Osteoblast (primary cell): ENCODE measurements around the gene S100A16. TPM values are rescaled to one million over a fixed set of nuclear protein-coding genes. Genes with fewer than 3 reads are reported as not detected.
"Not testable (repeated sequence)": the region's sequence is repeated elsewhere in the genome, so short reads cannot be mapped to it uniquely, and the experiment has no call there.

ENCODE experiments used
- DNase-seq: peaks from one replicate; pipeline ENCODE4 v3.0.0; 2011; ENCODE audit warnings: low spot score, mixed read lengths; ENCODE audit not compliant: insufficient read length; ENCODE audit errors: missing footprints
- H2AFZ ChIP-seq: 2 replicates; pipeline ENCODE4 v1.6.0; 2011; ENCODE audit warnings: mild to moderate bottlenecking, low read length
- H3K27ac ChIP-seq: 2 replicates; pipeline ENCODE4 v1.5.1; 2011; ENCODE audit warnings: mild to moderate bottlenecking, low read depth, low read length, moderate library complexity
- H3K27me3 ChIP-seq: 2 replicates; pipeline ENCODE4 v1.6.0; 2012; ENCODE audit warnings: mild to moderate bottlenecking, control low read depth, inconsistent platforms, low read length, moderate library complexity; ENCODE audit not compliant: insufficient read depth
- H3K36me3 ChIP-seq: 2 replicates; pipeline ENCODE4 v1.5.1; 2011; ENCODE audit warnings: mild to moderate bottlenecking, low read length, control low read depth, moderate library complexity; ENCODE audit not compliant: insufficient read depth
- H3K4me1 ChIP-seq: 2 replicates; pipeline ENCODE4 v1.5.1; 2011; ENCODE audit warnings: mild to moderate bottlenecking, low read length, control low read depth, moderate library complexity; ENCODE audit not compliant: insufficient read depth
- H3K4me2 ChIP-seq: 2 replicates; pipeline ENCODE4 v1.6.0; 2011; ENCODE audit warnings: mild to moderate bottlenecking, low read length; ENCODE audit not compliant: insufficient read depth
- H3K4me3 ChIP-seq: fragments of 200-600 bp; sonication (generic); 3 replicates; pipeline ENCODE4 v1.5.1; 2012; ENCODE audit warnings: mild to moderate bottlenecking, low read length, inconsistent platforms; ENCODE audit not compliant: insufficient read depth
- H3K79me2 ChIP-seq: 2 replicates; pipeline ENCODE4 v1.6.0; 2012; ENCODE audit warnings: mild to moderate bottlenecking, low read length, control low read depth, inconsistent platforms; ENCODE audit not compliant: insufficient read depth
- H3K9me3 ChIP-seq: 2 replicates; pipeline ENCODE4 v1.5.1; 2011; ENCODE audit warnings: low read depth, low read length, control low read depth
- H4K20me1 ChIP-seq: 2 replicates; pipeline ENCODE4 v1.6.0; 2012; ENCODE audit warnings: mild to moderate bottlenecking, low read length, control low read depth; ENCODE audit not compliant: insufficient read depth
- CTCF ChIP-seq: IDR thresholded peaks from 2 replicates; pipeline ENCODE4 v1.5.1; 2011; ENCODE audit warnings: mild to moderate bottlenecking, low read depth, low read length, moderate library complexity; ENCODE audit errors: extremely low read depth
- total RNA-seq: library from RNA; depleted of rRNA; stranded (reverse); fragments of >200 nt; gene quantifications from 2 replicates; pipeline ENCODE4 v1.2.3, GENCODE V29; 2012

Gene S100A16
- total RNA-seq, 1 donor, result 190 TPM

- H3K27me3 ChIP-seq, result no peaks in the 10 kb centered on the region
- H3K79me2 ChIP-seq, result no peaks in the 10 kb centered on the region
- no peaks in the 10 kb centered on the region for H4K20me1 ChIP-seq
- no peaks in the 10 kb centered on the region for H3K9me3 ChIP-seq
- peak; percentile 52 for DNase-seq
- H3K4me3 ChIP-seq, result no peak overlapping the region
- no peak overlapping the region for H2AFZ ChIP-seq
- H3K36me3 ChIP-seq, result no peaks in the 10 kb centered on the region
- no peak overlapping the region for H3K4me2 ChIP-seq
- H3K27ac ChIP-seq, result no peak overlapping the region
- TF ChIP-seq CTCF, result no peak
- peaks cover 17% of the 10 kb centered on the region for H3K4me1 ChIP-seq
Observed at GRCh38 chr1:153578936-153579335, 34.0 kb downstream of the S100A16 start.

- no peaks in the 10 kb centered on the region for H3K36me3 ChIP-seq
- H3K4me2 ChIP-seq, result peak overlapping the region; percentile 6
- peaks cover 16% of the 10 kb centered on the region for H3K4me1 ChIP-seq
- peak; percentile 89 for DNase-seq
- no peak overlapping the region for H2AFZ ChIP-seq
- no peaks in the 10 kb centered on the region for H3K9me3 ChIP-seq
- H3K4me3 ChIP-seq, result no peak overlapping the region
- H4K20me1 ChIP-seq, result no peaks in the 10 kb centered on the region
- no peak overlapping the region for H3K27ac ChIP-seq
- H3K79me2 ChIP-seq, result no peaks in the 10 kb centered on the region
- H3K27me3 ChIP-seq, result no peaks in the 10 kb centered on the region
- no peak for TF ChIP-seq CTCF
Observed at GRCh38 chr1:153578490-153578889, 34.4 kb downstream of the S100A16 start.

DNA sequence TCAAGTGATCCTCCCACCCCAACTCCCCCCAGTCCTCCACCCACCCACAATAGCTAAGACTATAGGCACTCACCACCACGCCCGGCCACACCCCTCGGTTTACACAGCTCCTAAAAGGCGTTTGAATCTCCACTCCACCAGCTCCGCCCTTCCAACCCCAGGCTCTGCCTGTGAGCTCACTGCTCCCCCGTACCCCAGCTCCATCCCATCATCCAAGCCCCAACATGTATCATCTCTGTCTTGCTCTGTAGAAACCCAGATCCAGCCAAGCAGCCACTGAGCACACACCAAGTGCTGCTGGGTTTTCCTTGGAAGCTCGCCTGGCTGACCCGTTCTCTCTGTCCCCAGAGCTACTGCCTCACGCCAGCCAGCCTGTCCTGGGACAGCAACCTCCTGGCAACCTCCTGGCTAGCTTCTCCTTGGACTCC is 35.3 kb downstream of the S100A16 start:
- Histone ChIP-seq H3K4me3 (no peak overlapping the region), H3K27me3 (no peaks in the 10 kb centered on the region), H3K4me2 (peak overlapping the region; percentile 6), H2AFZ (peak overlapping the region; percentile 39), H3K36me3 (no peaks in the 10 kb centered on the region), H3K79me2 (no peaks in the 10 kb centered on the region), H3K27ac (no peak overlapping the region), H3K4me1 (peaks cover 25% of the 10 kb centered on the region), H4K20me1 (no peaks in the 10 kb centered on the region), H3K9me3 (no peaks in the 10 kb centered on the region)
- no peak for TF ChIP-seq CTCF
- peak; percentile 86 for DNase-seq

DNA sequence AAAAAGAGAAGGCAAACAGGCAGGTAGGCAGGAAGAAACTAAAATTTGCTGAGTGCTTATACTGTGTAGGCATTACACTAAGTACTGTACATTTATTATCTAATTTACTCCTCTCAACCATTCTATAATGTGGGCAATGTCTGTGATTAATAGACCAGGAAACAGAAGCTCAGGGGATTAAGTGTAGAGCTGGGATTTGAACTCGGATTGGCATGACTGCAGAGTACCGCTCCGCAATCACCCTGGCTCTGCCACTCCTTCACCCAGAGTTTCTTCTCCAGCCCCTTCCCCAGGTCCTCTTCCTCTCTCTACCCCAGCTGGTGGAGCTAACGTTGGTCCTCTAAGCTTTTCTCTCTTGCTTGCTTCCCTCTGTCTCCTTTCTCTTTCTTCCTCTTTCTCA is 35.8 kb downstream of the S100A16 start:
- no peak for DNase-seq
- Histone ChIP-seq H2AFZ (no peak overlapping the region), H3K27ac (no peak overlapping the region), H4K20me1 (no peaks in the 10 kb centered on the region), H3K36me3 (no peaks in the 10 kb centered on the region), H3K4me3 (no peak overlapping the region), H3K27me3 (no peaks in the 10 kb centered on the region), H3K4me1 (peaks cover 30% of the 10 kb centered on the region), H3K4me2 (no peak overlapping the region), H3K9me3 (no peaks in the 10 kb centered on the region), H3K79me2 (no peaks in the 10 kb centered on the region)
- TF ChIP-seq CTCF, result no peak

- H3K4me2 ChIP-seq, H3K79me2 ChIP-seq, H3K36me3 ChIP-seq, H3K9me3 ChIP-seq, DNase-seq, H4K20me1 ChIP-seq, H2AFZ ChIP-seq, H3K4me3 ChIP-seq, H3K27ac ChIP-seq, H3K27me3 ChIP-seq: not testable (repeated sequence)
- peaks cover 36% of the 10 kb centered on the region for H3K4me1 ChIP-seq
Observed at GRCh38 chr1:153575497-153575896, 37.4 kb downstream of the S100A16 start.

- H3K4me3 ChIP-seq, H3K36me3 ChIP-seq, H2AFZ ChIP-seq, DNase-seq, H3K27me3 ChIP-seq, H3K79me2 ChIP-seq, H4K20me1 ChIP-seq, H3K4me2 ChIP-seq, H3K9me3 ChIP-seq, H3K27ac ChIP-seq: not testable (repeated sequence)
- peaks cover 36% of the 10 kb centered on the region for H3K4me1 ChIP-seq
Observed at GRCh38 chr1:153575081-153575491, 37.9 kb downstream of the S100A16 start.
